GM23248 (cell line): Measurements from ENCODE around the gene IZUMO4. TPM values are rescaled to one million over a fixed set of nuclear protein-coding genes. Genes with fewer than 3 reads are reported as not detected.
A peak's percentile ranks its signal among the peaks of the same experiment; 100 is the strongest.

Source experiments
- DNase-seq: peaks from one replicate; pipeline ENCODE4 v3.0.0-alpha.2; 2015
- H2AFZ ChIP-seq: fragments of 200-600 bp; sonication (generic); 2 replicates; pipeline ENCODE4 v1.6.1; 2016; ENCODE audit warnings: antibody characterized with exemption
- H3F3A ChIP-seq: fragments of 200-600 bp; sonication (generic); 2 replicates; pipeline ENCODE4 v1.6.1; 2016; ENCODE audit warnings: mild to moderate bottlenecking, antibody characterized with exemption, mixed run types; ENCODE audit not compliant: insufficient read depth
- H3K27ac ChIP-seq: fragments of 200-600 bp; sonication (generic); 2 replicates; pipeline ENCODE4 v1.5.1; 2016; ENCODE audit warnings: mild to moderate bottlenecking
- H3K27me3 ChIP-seq: fragments of 200-600 bp; sonication (generic); replicated peaks from 2 replicates; pipeline ENCODE4 v1.6.1; 2016; ENCODE audit warnings: mild to moderate bottlenecking; ENCODE audit not compliant: insufficient read depth
- H3K36me3 ChIP-seq: fragments of 200-600 bp; sonication (generic); 2 replicates; pipeline ENCODE4 v1.6.1; 2016; ENCODE audit warnings: low read depth, mild to moderate bottlenecking
- H3K4me1 ChIP-seq: fragments of 200-600 bp; sonication (generic); 2 replicates; pipeline ENCODE4 v1.6.1; 2016; ENCODE audit warnings: mild to moderate bottlenecking; ENCODE audit not compliant: insufficient read depth
- H3K4me2 ChIP-seq: fragments of 200-600 bp; sonication (generic); one replicate; pipeline ENCODE4 v1.6.1; 2016; ENCODE audit warnings: mild to moderate bottlenecking; ENCODE audit not compliant: unreplicated experiment
- H3K4me3 ChIP-seq: fragments of 200-600 bp; sonication (generic); 2 replicates; pipeline ENCODE4 v1.5.1; 2016; ENCODE audit warnings: mild to moderate bottlenecking
- H3K79me2 ChIP-seq: fragments of 200-600 bp; sonication (generic); 2 replicates; pipeline ENCODE4 v1.6.1; 2016; ENCODE audit warnings: mild to moderate bottlenecking; ENCODE audit not compliant: insufficient read depth
- H3K9ac ChIP-seq: fragments of 200-600 bp; sonication (generic); 2 replicates; pipeline ENCODE4 v1.6.1; 2016; ENCODE audit warnings: mild to moderate bottlenecking
- H3K9me2 ChIP-seq: fragments of 200-600 bp; sonication (generic); 2 replicates; pipeline ENCODE4 v1.6.1; 2016; ENCODE audit warnings: mixed run types, mild to moderate bottlenecking, moderate library complexity; ENCODE audit not compliant: insufficient read depth
- H3K9me3 ChIP-seq: fragments of 200-600 bp; sonication (generic); one replicate; pipeline ENCODE4 v1.6.1; 2017; ENCODE audit warnings: low read depth
- H4K20me1 ChIP-seq: fragments of 200-600 bp; sonication (generic); 2 replicates; pipeline ENCODE4 v1.6.0; 2016; ENCODE audit not compliant: insufficient read depth
- EZH2 ChIP-seq: fragments of 200-600 bp; sonication (generic); IDR thresholded peaks from 2 replicates; pipeline ENCODE4 v1.6.1; 2018; ENCODE audit warnings: antibody characterized with exemption, mild to moderate bottlenecking; ENCODE audit not compliant: insufficient read depth, poor library complexity, severe bottlenecking
- EZH2phosphoT487 ChIP-seq: fragments of 200-600 bp; sonication (generic); IDR thresholded peaks from 2 replicates; pipeline ENCODE4 v1.6.1; 2018; ENCODE audit warnings: antibody characterized with exemption, moderate library complexity, mild to moderate bottlenecking, low read depth; ENCODE audit not compliant: insufficient read depth
- WGBS, 2 experiments: methylation state at CpG; one replicate each; pipeline ENCODE4 v1.1.6; 2015 to 2017; ENCODE audit warnings: low lambda C conversion rate in 2 of 2, low coverage in 1 of 2; ENCODE audit errors: missing lambda C conversion rate in 2 of 2; 5-methylcytosine and 5-hydroxymethylcytosine counted together
- in situ Hi-C: fragments of 300-500 bp; cut with MboI; formaldehyde crosslinking; loops from 2 replicates; pipeline ENCODE4 v1.15.0; 2020
- polyA plus RNA-seq: library from polyadenylated mRNA; unstranded; fragments of >200 nt; fragmentation: Nextera tagmentation; extraction: Ambion mirVana; gene quantifications from 2 replicates; pipeline ENCODE4 v1.2.1, GENCODE V29; 2016
- total RNA-seq: library from RNA; depleted of rRNA; stranded (reverse); fragments of >200 nt; shearing (Covaris generic); gene quantifications from 2 replicates; pipeline ENCODE4 v1.2.3, GENCODE V29; 2014

The IZUMO4 gene
- total and polyA plus RNA-seq, 2 experiments from 2014 or later, result 0.89 to 1.6 TPM

DNA sequence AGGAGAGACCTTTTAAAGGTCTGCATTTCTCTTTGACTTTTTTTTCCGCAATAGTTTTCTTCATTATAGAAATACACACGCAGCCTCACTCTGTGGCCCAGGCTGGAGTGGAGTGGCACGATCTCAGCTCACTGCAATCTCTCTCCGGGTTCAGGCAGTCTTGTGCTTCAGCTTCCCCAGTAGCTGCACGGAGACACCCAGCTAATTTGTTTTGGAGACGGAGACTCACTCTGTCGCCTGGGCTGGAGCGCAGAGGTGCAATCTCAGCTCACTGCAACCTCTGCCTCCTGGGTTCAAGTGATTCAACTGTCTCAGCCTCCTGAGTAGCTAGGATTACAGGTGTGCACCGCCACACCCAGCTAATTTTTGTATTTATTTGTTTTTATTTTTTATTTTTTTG lies 33.9 kb upstream of the IZUMO4 start:
- H3K79me2 ChIP-seq, result no peaks in the 10 kb centered on the region
- no peak overlapping the region for H3K4me2 ChIP-seq
- H3K4me1 ChIP-seq, result peaks cover 32% of the 10 kb centered on the region
- WGBS, 2 experiments, result 79 to 81% methylated on average over 8 to 9 of the region's 9 CpGs
- no peak for TF ChIP-seq EZH2phosphoT487
- no peak for TF ChIP-seq EZH2
- H3K9me3 ChIP-seq, result no peaks in the 10 kb centered on the region
- no peak overlapping the region for H3K27ac ChIP-seq
- H3K9me2 ChIP-seq, result no peaks in the 10 kb centered on the region
- H2AFZ ChIP-seq, result no peak overlapping the region
- H4K20me1 ChIP-seq, result no peaks in the 10 kb centered on the region
- no peak for DNase-seq
- H3K27me3 ChIP-seq, result no peaks in the 10 kb centered on the region
- H3K9ac ChIP-seq, result no peak overlapping the region
- in situ Hi-C loops, result no loop called here
- H3F3A ChIP-seq, result peaks cover 16% of the 10 kb centered on the region
- no peak overlapping the region for H3K4me3 ChIP-seq
- no peaks in the 10 kb centered on the region for H3K36me3 ChIP-seq

DNA sequence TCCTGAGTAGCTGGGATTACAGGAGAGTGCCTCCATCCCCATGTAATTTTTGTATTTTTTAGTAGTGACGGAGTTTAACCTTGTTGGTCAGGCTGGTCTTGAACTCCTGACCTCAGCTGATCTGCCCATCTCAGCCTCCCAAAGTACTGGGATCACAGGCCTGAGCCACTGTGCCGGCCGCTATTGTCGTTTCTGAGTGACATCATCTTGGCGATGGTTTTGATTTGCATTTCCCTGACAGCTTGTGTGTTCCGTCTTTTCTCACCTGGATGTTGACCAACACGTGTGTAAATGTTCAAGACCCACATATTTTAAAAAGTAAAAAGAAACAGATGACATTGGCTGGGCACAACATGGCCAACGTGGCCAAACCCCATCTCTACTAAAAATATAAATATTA lies 32.9 kb upstream of the IZUMO4 start:
- in situ Hi-C loops, result no loop called here
- no peaks in the 10 kb centered on the region for H4K20me1 ChIP-seq
- H3K4me3 ChIP-seq, result no peak overlapping the region
- no peaks in the 10 kb centered on the region for H3K36me3 ChIP-seq
- H2AFZ ChIP-seq, result no peak overlapping the region
- no peak for DNase-seq
- no peak overlapping the region for H3K9ac ChIP-seq
- no peaks in the 10 kb centered on the region for H3K27me3 ChIP-seq
- H3K9me2 ChIP-seq, result no peaks in the 10 kb centered on the region
- H3K79me2 ChIP-seq, result no peaks in the 10 kb centered on the region
- peaks cover 16% of the 10 kb centered on the region for H3F3A ChIP-seq
- no peaks in the 10 kb centered on the region for H3K9me3 ChIP-seq
- WGBS, 2 experiments, result 63 to 68% methylated on average over 8 of the region's 8 CpGs
- peaks cover 32% of the 10 kb centered on the region for H3K4me1 ChIP-seq
- no peak overlapping the region for H3K27ac ChIP-seq
- no peak overlapping the region for H3K4me2 ChIP-seq
- TF ChIP-seq EZH2phosphoT487 (no peak), EZH2 (no peak)

DNA sequence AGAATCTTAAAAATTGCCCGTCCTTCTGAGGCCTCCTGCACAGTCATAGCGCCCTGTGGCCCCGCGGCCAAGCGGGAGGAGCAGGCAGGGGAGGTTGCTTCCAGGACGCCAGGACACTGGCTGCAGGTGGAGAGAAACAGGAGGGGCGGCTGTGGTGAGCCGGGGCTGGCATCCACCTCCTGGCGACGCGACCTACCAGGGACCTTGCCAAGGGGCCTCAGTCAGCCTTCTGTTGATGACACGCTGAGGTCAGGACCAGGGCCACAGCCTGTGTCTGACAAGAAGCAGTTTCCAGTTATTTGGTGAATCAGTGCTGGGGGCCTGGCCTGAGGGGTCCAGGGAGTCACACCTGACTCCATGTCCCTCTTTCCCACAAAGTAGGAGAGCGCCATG lies 32.3 kb upstream of the IZUMO4 start:
- H3F3A ChIP-seq, result peaks cover 16% of the 10 kb centered on the region
- in situ Hi-C loops, result no loop called here
- WGBS, 2 experiments, result 49 to 50% methylated on average over 13 of the region's 13 CpGs
- H4K20me1 ChIP-seq, result no peaks in the 10 kb centered on the region
- peaks cover 27% of the 10 kb centered on the region for H3K4me1 ChIP-seq
- H3K9me2 ChIP-seq, result no peaks in the 10 kb centered on the region
- 0 out of 2 replicates have a peak overlapping the region, but pooled peaks have one; percentile 8 for H3K4me3 ChIP-seq
- H3K36me3 ChIP-seq, result no peaks in the 10 kb centered on the region
- H3K27ac ChIP-seq, result peak overlapping the region; percentile 31
- DNase-seq, result peak; percentile 41
- no peaks in the 10 kb centered on the region for H3K27me3 ChIP-seq
- peak overlapping the region; percentile 41 for H3K4me2 ChIP-seq
- H2AFZ ChIP-seq, result peak overlapping the region; percentile 69
- TF ChIP-seq EZH2phosphoT487, result no peak
- no peak for TF ChIP-seq EZH2
- H3K9me3 ChIP-seq, result no peaks in the 10 kb centered on the region
- no peaks in the 10 kb centered on the region for H3K79me2 ChIP-seq
- H3K9ac ChIP-seq, result peak overlapping the region; percentile 49; the same call in 1 of the 2 replicates

DNA sequence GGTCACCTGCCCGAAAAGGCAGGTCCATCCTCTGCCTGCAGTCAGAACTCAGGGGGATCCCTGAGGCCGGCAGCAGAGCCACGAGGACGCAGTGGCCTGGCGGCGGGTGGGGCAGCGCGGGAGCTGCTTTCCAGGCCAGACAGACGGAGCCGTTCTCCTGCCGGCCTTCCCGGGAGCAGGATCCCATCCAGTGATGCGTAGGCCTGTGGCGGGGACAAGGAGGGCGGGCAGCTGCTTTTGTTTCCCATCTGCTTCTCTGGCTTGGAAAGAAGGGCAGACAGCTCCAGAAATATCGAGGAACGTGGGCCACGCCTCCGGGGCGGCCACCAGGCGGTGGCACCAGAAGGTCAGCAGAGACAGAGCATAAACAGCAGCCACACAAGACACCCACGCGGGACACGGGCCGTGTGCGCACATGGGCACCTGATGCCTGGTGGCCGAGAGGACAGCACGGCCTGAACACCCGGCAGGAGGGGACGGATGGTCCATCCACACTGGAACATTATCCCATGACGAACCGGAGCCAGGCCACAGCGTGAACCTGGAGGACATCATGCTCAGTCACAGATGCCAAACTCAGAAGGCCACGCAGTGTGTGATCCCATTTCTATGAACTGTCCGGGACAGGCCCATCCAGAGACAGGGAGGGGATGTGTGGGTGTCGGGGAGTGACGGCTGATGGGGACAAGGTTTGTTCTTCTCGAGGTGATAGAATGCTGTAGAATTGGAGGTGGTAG lies 31.8 kb upstream of the IZUMO4 start:
- H3K36me3 ChIP-seq, result no peaks in the 10 kb centered on the region
- 0 out of 2 replicates have a peak overlapping the region, but pooled peaks have one; percentile 8 for H3K4me3 ChIP-seq
- no peaks in the 10 kb centered on the region for H4K20me1 ChIP-seq
- no peaks in the 10 kb centered on the region for H3K9me2 ChIP-seq
- in situ Hi-C loops, result loop anchor here (5.0 kb wide), 1 partner anchor 38 kb away; no protein-coding TSS in a partner anchor
- peak overlapping the region; percentile 41 for H3K4me2 ChIP-seq
- H3K9me3 ChIP-seq, result no peaks in the 10 kb centered on the region
- DNase-seq, result peak; percentile 59
- TF ChIP-seq EZH2phosphoT487 (no peak), EZH2 (no peak)
- peak overlapping the region; percentile 49 for H3K9ac ChIP-seq
- H3F3A ChIP-seq, result peaks cover 16% of the 10 kb centered on the region
- H3K27ac ChIP-seq, result peak overlapping the region; percentile 31
- no peaks in the 10 kb centered on the region for H3K79me2 ChIP-seq
- peak overlapping the region; percentile 69 for H2AFZ ChIP-seq
- H3K4me1 ChIP-seq, result peaks cover 22% of the 10 kb centered on the region
- WGBS, 2 experiments, result 10 to 11% methylated on average over 37 to 38 of the region's 38 CpGs
- H3K27me3 ChIP-seq, result no peaks in the 10 kb centered on the region
